Measurements from ENCODE around the gene TUBAL3.

The TUBAL3 gene

DNA sequence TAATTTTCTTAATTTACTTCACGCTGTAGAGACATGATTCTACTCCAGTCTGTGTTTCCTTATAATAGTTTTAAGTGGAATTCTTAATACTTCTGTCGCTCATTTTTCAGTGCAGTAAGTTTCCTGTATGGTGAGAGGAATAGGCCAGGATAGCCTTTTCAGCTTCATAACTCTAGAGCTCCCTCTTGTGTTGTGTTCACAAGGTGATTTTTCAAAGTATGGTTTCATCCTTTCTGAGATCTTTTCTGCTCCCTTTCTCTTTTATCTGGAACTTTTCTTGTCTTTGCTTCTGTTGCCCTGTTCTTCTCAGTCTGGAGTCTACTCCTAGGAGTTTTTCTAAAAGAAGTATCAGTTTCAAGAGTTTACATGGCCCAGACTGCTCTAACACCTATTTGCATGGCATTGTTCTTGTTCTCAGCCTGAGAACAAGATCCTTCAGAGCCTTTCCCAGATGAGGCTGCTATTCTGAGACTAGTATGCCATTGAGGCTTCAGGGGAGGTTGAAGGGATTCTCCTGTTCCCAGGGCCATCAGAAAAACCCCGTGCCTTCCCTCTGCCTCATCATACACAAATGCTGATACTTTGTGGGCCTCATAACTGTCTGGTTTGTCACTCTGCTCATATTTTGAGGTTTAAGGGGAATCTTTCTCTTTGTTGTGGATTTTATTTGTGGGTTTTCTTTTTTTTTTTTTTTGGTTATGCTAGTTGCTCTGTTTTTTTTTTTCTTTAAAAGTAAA, 29.6 kb upstream of the TUBAL3 start:
- peak in 1 of 2 donors; percentile 70 for DNase-seq
- no CpG with 5 or more reads among the region's 3 CpGs for WGBS (ENCODE audit: extremely low coverage, insufficient coverage, insufficient read length)
- H4K91ac ChIP-seq (ENCODE audit: low read depth, low read length) = no peak overlapping the region

DNA sequence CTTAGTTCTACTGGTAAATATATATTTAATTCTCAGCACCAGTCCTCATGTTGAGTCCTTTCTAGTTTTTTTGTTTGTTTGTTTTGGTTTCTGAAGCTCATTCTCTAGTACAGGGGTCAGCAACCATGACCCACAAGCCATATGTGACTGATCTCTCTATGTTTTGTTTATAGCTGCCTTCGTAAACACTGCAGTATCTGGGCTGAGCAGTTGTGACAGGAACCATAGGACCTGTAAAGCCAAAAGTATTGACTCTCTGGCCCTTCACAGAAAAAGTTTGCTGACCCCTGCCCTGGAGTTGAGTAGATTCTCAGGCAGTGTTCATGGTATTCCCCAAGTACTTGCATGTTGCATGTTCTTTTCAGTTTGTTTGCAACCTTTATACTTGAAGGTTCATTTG, 28.6 kb upstream of the TUBAL3 start:
- H4K8ac ChIP-seq (ENCODE audit: low read depth, low read length) = peak overlapping the region; percentile 16
- no peak for DNase-seq
- H3K79me1 ChIP-seq (ENCODE audit: low read length) = no peaks in the 10 kb centered on the region
- H3K79me2 ChIP-seq (ENCODE audit: control insufficient read depth, insufficient read depth, low read length, poor library complexity) = no peaks in the 10 kb centered on the region
- no peaks in the 10 kb centered on the region for H3K9me3 ChIP-seq (ENCODE audit: insufficient read depth, low read depth, low read length)
- no peaks in the 10 kb centered on the region for H3K27me3 ChIP-seq (ENCODE audit: insufficient read depth, low read length)
- WGBS (ENCODE audit: extremely low coverage, insufficient coverage, insufficient read length) = no CpG with 5 or more reads among the region's 1 CpG
- H3K14ac ChIP-seq (ENCODE audit: low read length) = no peak overlapping the region
- H3K4me1 ChIP-seq (ENCODE audit: control insufficient read depth in 1 of 2, insufficient read depth in 2 of 2, low read length in 2 of 2) = peaks cover 0 to 2% of the 10 kb centered on the region in 2 experiments
- H2BK12ac ChIP-seq (ENCODE audit: low read length) = no peak overlapping the region
- H3K36me3 ChIP-seq (ENCODE audit: control insufficient read depth in 1 of 2, insufficient read depth in 2 of 2, low read length in 2 of 2) = peaks cover 0 to 1% of the 10 kb centered on the region in 2 experiments
- H3K9ac ChIP-seq (ENCODE audit: low read length) = no peak overlapping the region
- H2BK5ac ChIP-seq (ENCODE audit: low read depth, low read length, poor library complexity) = no peak overlapping the region
- H3K27ac ChIP-seq (ENCODE audit: low read depth, low read length) = peak overlapping the region; percentile 38
- H4K12ac ChIP-seq (ENCODE audit: low read depth, low read length) = no peak overlapping the region
- no peak overlapping the region for H3K18ac ChIP-seq (ENCODE audit: low read length)
- no peak overlapping the region for H2BK120ac ChIP-seq (ENCODE audit: insufficient read depth, low read length, poor library complexity)
- no peak overlapping the region for H3K4ac ChIP-seq (ENCODE audit: low read depth, low read length)
- H3K4me3 ChIP-seq (ENCODE audit: low read depth, low read length) = no peak overlapping the region
- no peak overlapping the region for H3K4me2 ChIP-seq (ENCODE audit: low read length)
- no peak overlapping the region for H3K23ac ChIP-seq (ENCODE audit: low read length)
- no peak overlapping the region for H2AK5ac ChIP-seq (ENCODE audit: low read length)
- H2AFZ ChIP-seq (ENCODE audit: insufficient read depth, low read length, poor library complexity) = no peak overlapping the region
- H4K91ac ChIP-seq (ENCODE audit: low read depth, low read length) = no peak overlapping the region

More for the DNA sequence above, 29.6 kb upstream of the TUBAL3 start:
- Histone ChIP-seq H2AK5ac (ENCODE audit: low read length) (no peak overlapping the region), H3K4me3 (ENCODE audit: low read depth, low read length) (no peak overlapping the region), H2BK5ac (ENCODE audit: low read depth, low read length, poor library complexity) (no peak overlapping the region), H4K12ac (ENCODE audit: low read depth, low read length) (peak overlapping the region; percentile 1), H3K4me2 (ENCODE audit: low read length) (no peak overlapping the region), H3K18ac (ENCODE audit: low read length) (no peak overlapping the region), H2BK120ac (ENCODE audit: insufficient read depth, low read length, poor library complexity) (no peak overlapping the region), H3K9ac (ENCODE audit: low read length) (no peak overlapping the region), H3K4ac (ENCODE audit: low read depth, low read length) (no peak overlapping the region), H2BK12ac (ENCODE audit: low read length) (no peak overlapping the region), H4K8ac (ENCODE audit: low read depth, low read length) (no peak overlapping the region), H3K79me2 (ENCODE audit: control insufficient read depth, insufficient read depth, low read length, poor library complexity) (no peaks in the 10 kb centered on the region), H3K14ac (ENCODE audit: low read length) (no peak overlapping the region), H2AFZ (ENCODE audit: insufficient read depth, low read length, poor library complexity) (no peak overlapping the region), H3K27ac (ENCODE audit: low read depth, low read length) (no peak overlapping the region), H3K36me3 (ENCODE audit: control insufficient read depth in 1 of 2, insufficient read depth in 2 of 2, low read length in 2 of 2) (peaks cover 0 to 1% of the 10 kb centered on the region in 2 experiments), H3K9me3 (ENCODE audit: insufficient read depth, low read depth, low read length) (no peaks in the 10 kb centered on the region), H3K79me1 (ENCODE audit: low read length) (no peaks in the 10 kb centered on the region), H3K4me1 (ENCODE audit: control insufficient read depth in 1 of 2, insufficient read depth in 2 of 2, low read length in 2 of 2) (peaks cover 0 to 2% of the 10 kb centered on the region in 2 experiments), H3K23ac (ENCODE audit: low read length) (no peak overlapping the region), H3K27me3 (ENCODE audit: insufficient read depth, low read length) (no peaks in the 10 kb centered on the region)

DNA sequence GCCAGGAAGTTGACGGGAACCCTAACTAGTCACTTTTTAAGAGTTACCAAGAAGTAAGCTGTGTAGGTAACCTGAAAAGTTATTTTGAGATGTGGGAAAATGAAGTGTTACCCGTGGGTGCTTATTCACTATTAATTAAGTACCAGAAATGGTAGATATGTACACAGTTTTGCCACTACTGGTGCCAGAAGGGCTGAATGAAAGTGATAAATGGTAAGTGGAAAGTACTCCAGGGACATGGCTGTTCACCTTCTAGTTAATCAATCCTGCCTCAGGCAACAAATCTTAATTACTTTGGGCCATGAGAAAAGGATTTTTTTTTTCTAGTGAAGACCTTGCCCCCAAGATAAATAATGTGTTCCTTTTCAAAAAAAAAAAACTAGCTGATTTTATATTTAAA, 23.5 kb upstream of the TUBAL3 start:
- H4K12ac ChIP-seq (ENCODE audit: low read depth, low read length) = no peak overlapping the region
- H2BK5ac ChIP-seq (ENCODE audit: low read depth, low read length, poor library complexity) = no peak overlapping the region
- H3K4ac ChIP-seq (ENCODE audit: low read depth, low read length) = no peak overlapping the region
- no peak overlapping the region for H3K27ac ChIP-seq (ENCODE audit: low read depth, low read length)
- no peaks in the 10 kb centered on the region for H3K79me2 ChIP-seq (ENCODE audit: control insufficient read depth, insufficient read depth, low read length, poor library complexity)
- H2BK120ac ChIP-seq (ENCODE audit: insufficient read depth, low read length, poor library complexity) = no peak overlapping the region
- WGBS (ENCODE audit: extremely low coverage, insufficient coverage, insufficient read length) = no CpG with 5 or more reads among the region's 2 CpGs
- H2AK5ac ChIP-seq (ENCODE audit: low read length) = no peak overlapping the region
- no peaks in the 10 kb centered on the region for H3K27me3 ChIP-seq (ENCODE audit: insufficient read depth, low read length)
- H3K4me3 ChIP-seq (ENCODE audit: low read depth, low read length) = no peak overlapping the region
- H3K4me1 ChIP-seq (ENCODE audit: control insufficient read depth in 1 of 2, insufficient read depth in 2 of 2, low read length in 2 of 2) = peaks cover 0 to under 1% of the 10 kb centered on the region in 2 experiments
- no peak overlapping the region for H4K8ac ChIP-seq (ENCODE audit: low read depth, low read length)
- H2AFZ ChIP-seq (ENCODE audit: insufficient read depth, low read length, poor library complexity) = no peak overlapping the region
- no peak for DNase-seq
- no peak overlapping the region for H4K91ac ChIP-seq (ENCODE audit: low read depth, low read length)
- H3K4me2 ChIP-seq (ENCODE audit: low read length) = no peak overlapping the region
- no peak overlapping the region for H3K9ac ChIP-seq (ENCODE audit: low read length)
- H3K14ac ChIP-seq (ENCODE audit: low read length) = no peak overlapping the region
- H3K18ac ChIP-seq (ENCODE audit: low read length) = no peak overlapping the region
- H3K36me3 ChIP-seq (ENCODE audit: control insufficient read depth in 1 of 2, insufficient read depth in 2 of 2, low read length in 2 of 2) = peaks cover 0 to 1% of the 10 kb centered on the region in 2 experiments
- H3K9me3 ChIP-seq (ENCODE audit: insufficient read depth, low read depth, low read length) = no peaks in the 10 kb centered on the region
- no peak overlapping the region for H2BK12ac ChIP-seq (ENCODE audit: low read length)
- H3K79me1 ChIP-seq (ENCODE audit: low read length) = no peaks in the 10 kb centered on the region
- H3K23ac ChIP-seq (ENCODE audit: low read length) = no peak overlapping the region

DNA sequence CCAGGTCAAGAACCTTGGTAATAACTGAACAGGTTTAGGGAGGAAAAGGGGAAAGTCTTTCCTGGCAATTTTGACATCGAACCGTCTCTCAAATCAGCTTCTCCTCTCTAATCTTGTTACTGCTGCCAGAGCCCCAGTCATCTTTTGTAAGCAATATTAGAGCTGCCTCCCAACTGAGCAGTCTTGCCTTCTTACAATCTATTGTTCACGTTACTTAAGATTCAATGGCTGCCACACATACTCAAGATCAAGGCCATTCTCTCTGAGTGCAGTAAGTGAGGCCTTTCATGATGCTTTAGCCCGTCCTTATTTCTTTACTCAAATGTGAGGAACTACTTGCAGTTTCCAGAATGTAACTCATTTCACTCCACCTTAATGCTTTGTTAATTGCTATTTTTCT, 20.1 kb upstream of the TUBAL3 start:
- Histone ChIP-seq H3K23ac (ENCODE audit: low read length) (no peak overlapping the region), H2AFZ (ENCODE audit: insufficient read depth, low read length, poor library complexity) (no peak overlapping the region), H4K8ac (ENCODE audit: low read depth, low read length) (no peak overlapping the region), H4K12ac (ENCODE audit: low read depth, low read length) (no peak overlapping the region), H2AK5ac (ENCODE audit: low read length) (no peak overlapping the region), H3K9me3 (ENCODE audit: insufficient read depth, low read depth, low read length) (no peaks in the 10 kb centered on the region), H2BK12ac (ENCODE audit: low read length) (no peak overlapping the region), H3K4me3 (ENCODE audit: low read depth, low read length) (no peak overlapping the region), H3K36me3 (ENCODE audit: control insufficient read depth in 1 of 2, insufficient read depth in 2 of 2, low read length in 2 of 2) (no peaks in the 10 kb centered on the region), H3K18ac (ENCODE audit: low read length) (no peak overlapping the region), H3K79me1 (ENCODE audit: low read length) (no peaks in the 10 kb centered on the region), H3K4me2 (ENCODE audit: low read length) (no peak overlapping the region), H3K9ac (ENCODE audit: low read length) (no peak overlapping the region), H4K91ac (ENCODE audit: low read depth, low read length) (no peak overlapping the region), H3K27ac (ENCODE audit: low read depth, low read length) (no peak overlapping the region), H3K4ac (ENCODE audit: low read depth, low read length) (no peak overlapping the region), H2BK120ac (ENCODE audit: insufficient read depth, low read length, poor library complexity) (no peak overlapping the region), H2BK5ac (ENCODE audit: low read depth, low read length, poor library complexity) (no peak overlapping the region), H3K27me3 (ENCODE audit: insufficient read depth, low read length) (no peaks in the 10 kb centered on the region), H3K14ac (ENCODE audit: low read length) (no peak overlapping the region), H3K79me2 (ENCODE audit: control insufficient read depth, insufficient read depth, low read length, poor library complexity) (no peaks in the 10 kb centered on the region), H3K4me1 (ENCODE audit: control insufficient read depth in 1 of 2, insufficient read depth in 2 of 2, low read length in 2 of 2) (no peaks in the 10 kb centered on the region)
- DNase-seq = no peak
- no CpG with 5 or more reads among the region's 4 CpGs for WGBS (ENCODE audit: extremely low coverage, insufficient coverage, insufficient read length)

Data from trophoblast cell (in vitro differentiated cells and primary cell).